ENCODE results near the gene FAM110D.

The FAM110D gene

GRCh38 chr1:26129778-26130177 lies 29.1 kb upstream of the FAM110D start:
- no peak for DNase-seq (ENCODE audit: low read depth)

- DNase-seq (ENCODE audit: low read depth): no peak
Measured at GRCh38 chr1:26130695-26131094, 28.2 kb upstream of the FAM110D start.

GRCh38 chr1:26132128-26132833 lies 26.6 kb upstream of the FAM110D start:
- no peak for DNase-seq (ENCODE audit: low read depth)

GRCh38 chr1:26132834-26133167 lies 26.1 kb upstream of the FAM110D start:
- DNase-seq (ENCODE audit: low read depth): no peak

GRCh38 chr1:26134466-26134865 lies 24.4 kb upstream of the FAM110D start:
- DNase-seq (ENCODE audit: low read depth): no peak

GRCh38 chr1:26138974-26139558 lies 19.8 kb upstream of the FAM110D start:
- DNase-seq (ENCODE audit: low read depth): no peak

GRCh38 chr1:26142159-26142558 lies 16.7 kb upstream of the FAM110D start:
- no peak for DNase-seq (ENCODE audit: low read depth)

DNA sequence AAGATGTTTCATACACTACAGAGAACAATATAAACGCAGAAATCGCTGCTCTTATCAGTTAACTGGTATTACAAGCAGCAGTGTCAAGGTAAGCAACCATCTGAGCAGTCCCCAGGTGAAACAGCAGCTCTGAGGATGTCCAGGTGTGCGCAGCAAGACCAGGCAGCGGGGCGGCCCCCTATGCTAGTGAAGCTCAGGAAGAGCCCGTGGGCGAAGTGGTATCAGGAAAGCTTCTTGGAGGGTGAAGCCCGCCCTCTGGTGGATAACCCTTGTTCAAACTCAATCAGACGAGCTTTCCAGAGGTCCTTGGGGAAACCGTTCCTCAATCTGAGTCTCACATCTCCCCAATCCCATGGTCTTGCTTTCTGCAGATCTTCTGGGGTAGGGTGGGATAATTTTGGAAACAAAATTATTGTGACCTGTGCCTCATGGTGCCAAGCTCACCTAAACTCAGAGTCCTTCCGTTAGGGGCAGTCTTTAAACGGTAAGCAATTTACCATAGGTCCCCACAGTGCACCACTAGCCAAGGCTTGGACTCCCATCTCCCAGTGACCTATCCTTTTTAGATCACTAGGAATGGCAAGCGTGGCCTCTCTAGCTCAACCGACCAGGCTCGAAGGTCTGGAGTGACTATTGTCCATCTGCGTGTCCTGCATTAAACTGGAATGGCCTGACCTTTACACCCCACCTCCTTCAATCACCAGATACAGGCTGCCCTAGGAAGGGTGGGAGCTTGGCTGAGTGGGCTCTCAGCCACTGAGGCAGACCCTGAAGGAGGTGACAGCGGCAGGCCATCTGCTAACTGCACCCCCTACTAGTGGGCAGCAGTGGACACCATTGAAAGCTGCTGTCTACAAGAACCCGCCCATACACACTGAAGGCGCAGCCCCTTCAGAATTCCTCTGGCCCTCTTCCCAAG lies 13.6 kb upstream of the FAM110D start:
- peak; percentile 59 for DNase-seq (ENCODE audit: low read depth)

DNA sequence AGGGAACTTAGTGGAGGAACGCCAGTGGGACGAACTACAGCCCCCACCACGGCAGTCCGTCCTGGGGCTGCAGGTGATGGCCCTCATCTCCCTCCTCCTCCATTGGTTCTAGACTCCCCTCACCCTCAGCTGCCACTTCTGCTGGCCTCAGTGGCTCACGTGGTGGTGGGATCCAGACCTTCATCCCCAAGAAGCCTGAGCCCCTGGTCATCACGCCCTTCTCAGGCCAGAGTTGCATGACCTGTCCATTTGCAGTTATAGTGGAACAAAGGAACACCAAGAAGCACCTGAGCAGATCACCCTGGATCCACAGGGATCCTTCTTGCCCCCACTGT lies 13.0 kb upstream of the FAM110D start:
- DNase-seq (ENCODE audit: low read depth): no peak

- DNase-seq (ENCODE audit: low read depth): no peak
Measured at GRCh38 chr1:26148887-26149286, 10.0 kb upstream of the FAM110D start.

GRCh38 chr1:26153966-26154532 lies 4.8 kb upstream of the FAM110D start:
- DNase-seq (ENCODE audit: low read depth): no peak

DNA sequence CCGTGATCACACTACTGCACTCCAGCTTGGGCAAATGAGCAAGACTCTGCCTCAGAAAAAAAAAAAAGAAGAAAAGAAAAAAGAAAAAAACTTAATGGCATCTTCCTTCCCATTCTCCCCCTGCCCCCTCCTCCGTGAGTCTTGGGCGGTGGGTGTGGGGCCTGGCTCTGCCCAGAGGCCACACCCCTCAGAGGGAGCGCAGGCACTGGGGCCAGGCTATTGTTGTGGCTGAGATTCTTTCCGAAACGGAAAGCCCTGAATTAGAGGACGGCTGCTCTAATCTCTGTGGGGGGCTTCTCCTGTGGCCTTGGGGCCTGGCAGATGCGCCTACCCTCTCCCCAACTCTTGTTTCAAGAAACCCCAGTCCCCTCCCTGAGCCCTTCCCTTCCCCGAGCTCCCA lies 4.1 kb upstream of the FAM110D start:
- DNase-seq (ENCODE audit: low read depth): no peak

- DNase-seq (ENCODE audit: low read depth): no peak
Measured at GRCh38 chr1:26155370-26156284, 3.3 kb upstream of the FAM110D start.

GRCh38 chr1:26156285-26157038 lies 2.4 kb upstream of the FAM110D start:
- DNase-seq (ENCODE audit: low read depth): no peak

DNA sequence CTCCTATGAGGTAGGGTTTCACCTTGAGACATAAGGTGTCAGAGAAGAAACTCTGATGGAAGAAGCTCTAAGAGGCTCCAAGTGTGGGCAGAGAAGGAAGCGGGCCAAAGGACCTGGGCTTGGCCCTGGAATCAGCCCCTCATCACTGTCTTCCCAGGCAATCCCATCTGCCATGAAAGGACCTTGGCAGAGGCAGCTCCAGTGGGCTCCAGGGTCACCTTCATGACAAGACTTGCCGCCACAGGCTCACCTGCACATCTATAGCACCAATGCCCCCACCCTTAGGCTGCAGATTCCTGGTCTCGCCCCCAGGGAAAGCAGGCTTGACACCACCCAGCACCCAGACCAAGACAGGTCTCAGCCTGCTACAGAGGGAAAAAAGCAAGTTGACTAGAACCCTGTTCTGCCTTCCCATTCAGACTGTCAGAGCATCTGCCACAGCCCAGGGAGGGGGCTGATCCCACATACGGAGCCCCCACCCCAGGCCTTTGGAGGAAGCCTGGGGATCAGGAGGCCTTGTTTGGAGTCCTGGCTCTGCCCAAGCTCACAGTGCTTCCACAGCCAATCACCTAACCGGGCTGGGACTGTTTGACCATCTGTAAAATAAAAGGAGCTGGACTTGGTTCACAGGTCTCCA lies 490 bp upstream of the FAM110D start:
- DNase-seq (ENCODE audit: low read depth): no peak

GRCh38 chr1:26159743-26160039 lies 812 bp downstream of the FAM110D start:
- DNase-seq (ENCODE audit: low read depth): no peak

GRCh38 chr1:26160527-26161414 lies 1.9 kb downstream of the FAM110D start:
- no peak for DNase-seq (ENCODE audit: low read depth)

GRCh38 chr1:26161415-26162219 lies 2.7 kb downstream of the FAM110D start:
- peak; percentile 31 for DNase-seq (ENCODE audit: low read depth)

DNA sequence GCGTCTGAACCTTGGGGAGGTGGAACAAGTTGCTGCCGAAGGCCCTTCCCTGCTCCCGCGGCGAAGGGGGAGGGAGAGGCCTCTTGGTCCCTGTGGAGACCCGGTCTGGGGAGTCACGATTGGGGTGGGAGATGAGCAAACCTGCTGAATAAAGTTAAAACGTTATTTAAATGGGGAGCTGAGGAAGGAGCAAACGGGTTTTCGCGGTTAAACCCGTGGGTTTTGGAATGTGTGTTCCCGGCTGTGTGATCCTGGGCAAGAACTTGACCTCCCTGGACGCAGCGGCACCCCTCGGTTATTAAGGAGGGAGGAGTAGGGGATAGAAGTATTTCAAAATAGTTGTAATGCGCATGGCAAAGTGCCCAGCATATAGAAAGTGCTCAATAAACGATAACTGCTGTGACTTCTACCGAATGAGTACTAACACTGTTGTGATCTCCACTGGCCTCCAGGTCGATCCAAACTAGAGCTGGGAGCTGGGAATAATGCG lies 3.4 kb downstream of the FAM110D start:
- no peak for DNase-seq (ENCODE audit: low read depth)
